K562 (cell line): ENCODE measurements around the gene TM4SF18. TPM values are rescaled to one million over a fixed set of nuclear protein-coding genes. Genes with fewer than 3 reads are reported as not detected.

ENCODE experiments used
- ATAC-seq: fragments of 200-7000 bp; cut with Tn5 transposase; 3 replicates; pipeline ENCODE4 v1.9.1; 2020; ENCODE audit warnings: moderate library complexity
- BruUV-seq: library from RNA; stranded (reverse); fragments of 400-500 nt; replicated peaks from 2 replicates; lab custom pipeline; 2021; lab: Mats Ljungman, UMichigan
- CTCF ChIA-PET: fragments of 300-600 bp; formaldehyde crosslinking; extraction: SDS; loops from one replicate; lab custom pipeline; 2021; ENCODE audit warnings: low intra/inter-chr PET ratio; lab: Yijun Ruan, JAX
- POLR2A ChIA-PET: fragments of 300-600, 350-650 bp; sonication (Branson Sonifier 250); formaldehyde crosslinking; extraction: SDS; loops from one replicate; lab custom pipeline; 2021; ENCODE audit warnings: antibody characterized with exemption, inconsistent platforms; lab: Yijun Ruan, JAX
- DNase-seq, 4 experiments: peaks; one replicate each; pipeline versions ENCODE4 v3.0.0 to v3.0.0-alpha.2; 2011 to 2018; ENCODE audit warnings: low spot score in 3 of 4, mixed read lengths in 3 of 4; ENCODE audit errors: extremely low read depth in 1 of 4
- FAIRE-seq: peaks from 2 replicates; lab custom pipeline; 2011; peaks lifted over from hg19 to GRCh38; lab: Jason Lieb, UNC
- H2AFZ ChIP-seq: 2 replicates; pipeline ENCODE4 v1.6.0; 2011; ENCODE audit warnings: low read depth, low read length, control low read depth, inconsistent platforms
- H3K27ac ChIP-seq: fragments of 200-600 bp; 3 replicates; pipeline ENCODE4 v1.8.0; 2011; ENCODE audit warnings: low read depth, mild to moderate bottlenecking, control low read depth, inconsistent platforms, low read length, moderate library complexity, mixed read lengths; ENCODE audit errors: extremely low read depth
- H3K27me3 ChIP-seq, 2 experiments: fragments of 300-600 bp in 1 of 2; 2 replicates in 1 of 2; 3 replicates in 1 of 2; pipeline versions ENCODE4 v1.6.0 to v1.8.0; 2011; ENCODE audit warnings: inconsistent platforms in 2 of 2, low read length in 2 of 2, mild to moderate bottlenecking in 1 of 2, mixed read lengths in 1 of 2, moderate library complexity in 1 of 2; ENCODE audit not compliant: control insufficient read depth in 2 of 2, insufficient read depth in 2 of 2
- H3K36me3 ChIP-seq: fragments of 300-600 bp; 3 replicates; pipeline ENCODE4 v1.8.0; 2011; ENCODE audit warnings: mild to moderate bottlenecking, low read length, inconsistent platforms; ENCODE audit not compliant: control insufficient read depth, insufficient read depth
- H3K4me1 ChIP-seq, 2 experiments: fragments of 200-600 bp in 1 of 2; replicated peaks in 1 of 2; 2 replicates in 1 of 2; 3 replicates in 1 of 2; pipeline versions ENCODE4 v1.5.1 to v1.8.0; 2011; ENCODE audit warnings: inconsistent platforms in 2 of 2, low read length in 2 of 2, mild to moderate bottlenecking in 1 of 2, mixed read lengths in 1 of 2, moderate library complexity in 1 of 2; ENCODE audit not compliant: control insufficient read depth in 2 of 2, insufficient read depth in 2 of 2
- H3K4me2 ChIP-seq: 2 replicates; pipeline ENCODE4 v1.6.1; 2011; ENCODE audit warnings: low read length, control low read depth, inconsistent platforms, mixed read lengths; ENCODE audit not compliant: insufficient read depth
- H3K4me3 ChIP-seq: fragments of 200-600 bp; sonication (generic), shearing (Covaris generic); 2 replicates; pipeline ENCODE4 v1.5.1; 2016; ENCODE audit warnings: control low read depth, inconsistent platforms
- H3K79me2 ChIP-seq: fragments of 200-600 bp; 3 replicates; pipeline ENCODE4 v1.8.0; 2011; ENCODE audit warnings: low read length, inconsistent platforms; ENCODE audit not compliant: control insufficient read depth, insufficient read depth
- H3K9ac ChIP-seq, 2 experiments: 2 replicates each; pipeline versions ENCODE4 v1.6.0 to v1.6.1; 2011; ENCODE audit warnings: low read depth in 2 of 2, low read length in 2 of 2, control low read depth in 1 of 2, inconsistent platforms in 1 of 2, mild to moderate bottlenecking in 1 of 2, mixed read lengths in 1 of 2; ENCODE audit not compliant: insufficient read depth in 1 of 2
- H3K9me1 ChIP-seq: one replicate; pipeline ENCODE4 v1.6.0; 2011; ENCODE audit warnings: inconsistent platforms, mild to moderate bottlenecking, low read length, moderate library complexity; ENCODE audit not compliant: control insufficient read depth, insufficient read depth
- H3K9me3 ChIP-seq: replicated peaks from 2 replicates; pipeline ENCODE4 v1.5.1; 2011; ENCODE audit warnings: low read depth, low read length, inconsistent platforms; ENCODE audit not compliant: control insufficient read depth, insufficient read depth
- H4K20me1 ChIP-seq: replicated peaks from 2 replicates; pipeline ENCODE4 v1.6.1; 2011; ENCODE audit warnings: low read length, inconsistent platforms, mixed read lengths; ENCODE audit not compliant: control insufficient read depth, insufficient read depth
- CBFB ChIP-seq: sonication (generic); formaldehyde crosslinking; IDR thresholded peaks from 2 replicates; pipeline ENCODE4 v1.4.0; 2020; ENCODE audit warnings: mild to moderate bottlenecking, missing genetic modification reagents
- CEBPB ChIP-seq: fragments of 450-650 bp; IDR thresholded peaks from 2 replicates; pipeline ENCODE4 v1.6.1; 2016; ENCODE audit warnings: missing genetic modification characterization, missing compliant biosample characterization
- GATAD2A ChIP-seq: fragments of 450-650 bp; IDR thresholded peaks from 2 replicates; pipeline ENCODE4 v1.6.1; 2017
- IFI16 ChIP-seq: fragments of 250-450 bp; sonication (Bioruptor Pico); IDR thresholded peaks from 2 replicates; pipeline ENCODE4 v2.1.2; 2022; ENCODE audit warnings: mild to moderate bottlenecking, inconsistent platforms
- L3MBTL2 ChIP-seq: fragments of 450-650 bp; IDR thresholded peaks from 2 replicates; pipeline ENCODE4 v1.6.1; 2016; ENCODE audit warnings: mild to moderate bottlenecking, moderate library complexity
- NFIC ChIP-seq: fragments of 450-650 bp; IDR thresholded peaks from 2 replicates; pipeline ENCODE4 v1.6.1; 2017; ENCODE audit warnings: mild to moderate bottlenecking, inconsistent platforms
- SPI1 ChIP-seq: IDR thresholded peaks from 2 replicates; pipeline ENCODE4 v1.6.1; 2011; ENCODE audit warnings: low read depth, low read length, control low read depth, borderline replicate concordance
- TBL1XR1 ChIP-seq, 2 experiments: IDR thresholded peaks; 2 replicates each; pipeline ENCODE4 v1.6.1; 2012; ENCODE audit warnings: improper control_type of control experiment in 2 of 2, low read length in 2 of 2, mild to moderate bottlenecking in 1 of 2
- TCF7L2 ChIP-seq: fragments of 150-350 bp; IDR thresholded peaks from 2 replicates; pipeline ENCODE4 v1.6.1; 2016; ENCODE audit warnings: low read depth, mild to moderate bottlenecking, low read length, moderate library complexity
- TOE1 ChIP-seq, 2 experiments: fragments of 450-650 bp in 1 of 2; sonication (generic) in 1 of 2; formaldehyde crosslinking in 1 of 2; IDR thresholded peaks; 2 replicates each; pipeline versions ENCODE4 v1.7.1 to v1.8.0; 2016 to 2022; ENCODE audit warnings: borderline replicate concordance in 2 of 2, mild to moderate bottlenecking in 2 of 2, antibody characterized with exemption in 1 of 2, inconsistent platforms in 1 of 2, low read depth in 1 of 2, missing genetic modification reagents in 1 of 2, moderate library complexity in 1 of 2
- ZNF445 ChIP-seq: fragments of 250-450 bp; sonication (Bioruptor Pico); IDR thresholded peaks from 2 replicates; pipeline ENCODE4 v1.4.0; 2020; ENCODE audit warnings: low read depth, mild to moderate bottlenecking, moderate library complexity
- ZNF589 ChIP-seq: fragments of 200-800 bp; sonication (Bioruptor generic); IDR thresholded peaks from 2 replicates; pipeline ENCODE4 v1.6.1; 2016; ENCODE audit warnings: low read depth, missing genetic modification characterization, missing compliant biosample characterization
- ZNF644 ChIP-seq: fragments of 200-800 bp; sonication (Bioruptor generic); IDR thresholded peaks from 2 replicates; pipeline ENCODE4 v1.6.1; 2016; ENCODE audit warnings: low read depth, missing genetic modification characterization, missing compliant biosample characterization
- ZNF668 ChIP-seq: fragments of 250-450 bp; sonication (Bioruptor Pico); IDR thresholded peaks from 2 replicates; pipeline ENCODE4 v1.8.0; 2022; ENCODE audit warnings: mild to moderate bottlenecking, inconsistent platforms
- WGBS: fragments of 100-300 bp; shearing (Covaris generic); methylation state at CpG from one replicate; pipeline ENCODE4 v1.1.6; 2016; ENCODE audit warnings: low coverage, mixed read lengths; ENCODE audit not compliant: insufficient coverage; ENCODE audit errors: missing lambda C conversion rate; 5-methylcytosine and 5-hydroxymethylcytosine counted together
- in situ Hi-C: fragments of 300-500 bp; cut with MboI; formaldehyde crosslinking; loops from 4 replicates; pipeline ENCODE4 v1.15.0; 2018; ENCODE audit warnings: inconsistent platforms, mixed read lengths
- intact Hi-C: fragments of 100-400 bp; cut with micrococcal nuclease; formaldehyde crosslinking; loops from 2 replicates; pipeline ENCODE4 v1.14.2; 2022
- polyA plus RNA-seq, 8 experiments: library from polyadenylated mRNA; depleted of rRNA in 4 of 8; stranded (reverse) in 5 of 8; unstranded in 3 of 8; fragments of >200 nt; fragmentation: Nextera tagmentation in 2 of 8; fragmentation: Illumina TruSeq in 1 of 8; extraction: Ambion mirVana in 2 of 8; extraction: Trizol in 1 of 8; gene quantifications; 2 replicates each; pipeline versions ENCODE4 v1.2.1 to v1.2.3, GENCODE V29; 2011 to 2014; ENCODE audit warnings: inconsistent platforms in 1 of 8, missing spikeins in 1 of 8
- total RNA-seq, 7 experiments: library from RNA; depleted of rRNA in 6 of 7; stranded (reverse); fragments of >200 nt in 6 of 7; fragmentation: Illumina TruSeq in 2 of 7; extraction: Trizol in 2 of 7; gene quantifications; 2 replicates each; pipeline versions ENCODE4 v1.2.1 to v1.2.3, GENCODE V29; 2011 to 2021; ENCODE audit warnings: low replicate concordance in 1 of 7
- TF ChIP-seq, protein P1 (sequence below): IDR thresholded peaks from 2 replicates; pipeline ENCODE4 v1.6.1; 2016; ENCODE audit warnings: missing genetic modification characterization, missing compliant biosample characterization
- TF ChIP-seq, protein P2 (sequence below): IDR thresholded peaks from 3 replicates; pipeline ENCODE4 v1.6.1; 2011; ENCODE audit warnings: borderline replicate concordance, mild to moderate bottlenecking, moderate library complexity; ENCODE audit not compliant: insufficient read length; ENCODE audit errors: extremely low read depth

TM4SF18 gene
- total and polyA plus RNA-seq, 9 of the 15 experiments (the other 6 are each of a cell fraction or from before 2014, with no cell fraction given): not detected

DNA sequence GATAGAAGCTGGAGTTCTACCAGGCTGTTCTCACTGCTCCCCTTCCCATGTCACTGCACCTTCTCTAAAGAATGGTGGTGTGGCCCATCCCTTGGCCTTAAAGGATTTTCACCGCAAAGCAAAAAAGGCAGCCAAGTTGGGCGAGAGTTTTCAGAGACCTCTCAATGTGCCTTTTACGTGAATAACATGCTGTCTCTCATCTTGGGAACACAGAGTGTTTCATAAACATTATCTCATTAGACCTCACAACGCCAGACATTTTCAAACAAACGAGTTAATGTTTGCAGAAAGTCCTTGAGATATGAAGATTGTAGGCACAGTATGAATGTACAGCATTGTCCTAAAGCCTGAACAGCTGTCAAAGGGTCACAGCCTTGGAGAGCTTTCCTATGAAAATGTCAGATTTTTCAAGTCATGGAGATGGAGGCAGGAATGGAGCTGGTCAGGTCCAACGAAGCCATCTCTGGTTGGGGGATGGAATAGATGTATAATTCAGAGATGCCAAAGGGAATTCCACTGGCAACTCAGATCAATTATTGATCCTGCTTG, 22.7 kb upstream of the TM4SF18 start:
- ChIA-PET POLR2A (no interaction called here), CTCF (no interaction called here)
- ATAC-seq (no peak), FAIRE-seq (no peak), DNase-seq (no peak)
- no peaks in the 10 kb centered on the region for H3K9me1 ChIP-seq
- H3K79me2 ChIP-seq: no peaks in the 10 kb centered on the region
- no peak overlapping the region for H3K9ac ChIP-seq
- no peaks in the 10 kb centered on the region for H3K27me3 ChIP-seq
- in situ Hi-C loops (no loop called here), intact Hi-C loops (no loop called here)
- H3K27ac ChIP-seq: no peak overlapping the region
- BruUV-seq: no TSS peak
- no peak overlapping the region for H3K4me3 ChIP-seq
- WGBS: 1% methylated on average over 6 of the region's 6 CpGs
- no peak overlapping the region for H3K4me2 ChIP-seq
- H4K20me1 ChIP-seq: no peaks in the 10 kb centered on the region
- TF ChIP-seq CEBPB (tag) (no peak), ZNF644 (no peak), ZNF445 (CRISPR knock-in tag) (no peak), TOE1 (IDR thresholded peaks at IDR 0.05; ENCODE audit: borderline replicate concordance) (no peak), TOE1 (CRISPR knock-in tag; IDR thresholded peaks at IDR 0.05; ENCODE audit: borderline replicate concordance, low read depth) (no peak), ZNF589 (CRISPR knock-in tag) (no peak), TBL1XR1 (IDR thresholded peaks at IDR 0.05; ENCODE audit: low read length in 2 of 2) (no peak), GATAD2A (no peak), ZNF668 (CRISPR knock-in tag) (no peak), SPI1 (no peak), CBFB (no peak), TCF7L2 (no peak), NFIC (no peak), L3MBTL2 (no peak), IFI16 (CRISPR knock-in tag) (no peak)
- TF ChIP-seq, protein P1, sequence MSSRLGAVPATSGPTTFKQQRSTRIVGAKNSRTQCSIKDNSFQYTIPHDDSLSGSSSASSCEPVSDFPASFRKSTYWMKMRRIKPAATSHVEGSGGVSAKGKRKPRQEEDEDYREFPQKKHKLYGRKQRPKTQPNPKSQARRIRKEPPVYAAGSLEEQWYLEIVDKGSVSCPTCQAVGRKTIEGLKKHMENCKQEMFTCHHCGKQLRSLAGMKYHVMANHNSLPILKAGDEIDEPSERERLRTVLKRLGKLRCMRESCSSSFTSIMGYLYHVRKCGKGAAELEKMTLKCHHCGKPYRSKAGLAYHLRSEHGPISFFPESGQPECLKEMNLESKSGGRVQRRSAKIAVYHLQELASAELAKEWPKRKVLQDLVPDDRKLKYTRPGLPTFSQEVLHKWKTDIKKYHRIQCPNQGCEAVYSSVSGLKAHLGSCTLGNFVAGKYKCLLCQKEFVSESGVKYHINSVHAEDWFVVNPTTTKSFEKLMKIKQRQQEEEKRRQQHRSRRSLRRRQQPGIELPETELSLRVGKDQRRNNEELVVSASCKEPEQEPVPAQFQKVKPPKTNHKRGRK (tag): no peak
- TF ChIP-seq, protein P2, sequence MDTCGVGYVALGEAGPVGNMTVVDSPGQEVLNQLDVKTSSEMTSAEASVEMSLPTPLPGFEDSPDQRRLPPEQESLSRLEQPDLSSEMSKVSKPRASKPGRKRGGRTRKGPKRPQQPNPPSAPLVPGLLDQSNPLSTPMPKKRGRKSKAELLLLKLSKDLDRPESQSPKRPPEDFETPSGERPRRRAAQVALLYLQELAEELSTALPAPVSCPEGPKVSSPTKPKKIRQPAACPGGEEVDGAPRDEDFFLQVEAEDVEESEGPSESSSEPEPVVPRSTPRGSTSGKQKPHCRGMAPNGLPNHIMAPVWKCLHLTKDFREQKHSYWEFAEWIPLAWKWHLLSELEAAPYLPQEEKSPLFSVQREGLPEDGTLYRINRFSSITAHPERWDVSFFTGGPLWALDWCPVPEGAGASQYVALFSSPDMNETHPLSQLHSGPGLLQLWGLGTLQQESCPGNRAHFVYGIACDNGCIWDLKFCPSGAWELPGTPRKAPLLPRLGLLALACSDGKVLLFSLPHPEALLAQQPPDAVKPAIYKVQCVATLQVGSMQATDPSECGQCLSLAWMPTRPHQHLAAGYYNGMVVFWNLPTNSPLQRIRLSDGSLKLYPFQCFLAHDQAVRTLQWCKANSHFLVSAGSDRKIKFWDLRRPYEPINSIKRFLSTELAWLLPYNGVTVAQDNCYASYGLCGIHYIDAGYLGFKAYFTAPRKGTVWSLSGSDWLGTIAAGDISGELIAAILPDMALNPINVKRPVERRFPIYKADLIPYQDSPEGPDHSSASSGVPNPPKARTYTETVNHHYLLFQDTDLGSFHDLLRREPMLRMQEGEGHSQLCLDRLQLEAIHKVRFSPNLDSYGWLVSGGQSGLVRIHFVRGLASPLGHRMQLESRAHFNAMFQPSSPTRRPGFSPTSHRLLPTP: no peak
- no peaks in the 10 kb centered on the region for H3K4me1 ChIP-seq
- no peak overlapping the region for H2AFZ ChIP-seq
- H3K9me3 ChIP-seq: no peaks in the 10 kb centered on the region
- H3K36me3 ChIP-seq: no peaks in the 10 kb centered on the region
